Effector memory CD4-positive, alpha-beta T cell (primary cell): Measurements from ENCODE around the gene RPL35A.
"Not testable (repeated sequence)": the region's sequence is repeated elsewhere in the genome, so short reads cannot be mapped to it uniquely, and the experiment has no call there.

ENCODE experiments used
- DNase-seq, 3 donors: peaks; one replicate each; pipeline ENCODE4 v3.0.0-alpha.2; 2020
- H3K27ac ChIP-seq: 2 replicates; pipeline ENCODE4 v1.7.0; 2013; ENCODE audit warnings: mild to moderate bottlenecking, low read length, moderate library complexity; ENCODE audit not compliant: insufficient read depth, poor library complexity, severe bottlenecking
- H3K27me3 ChIP-seq: replicated peaks from 2 replicates; pipeline ENCODE4 v1.7.0; 2013; ENCODE audit warnings: mild to moderate bottlenecking, low read length; ENCODE audit not compliant: insufficient read depth, control insufficient read depth, poor library complexity, severe bottlenecking
- H3K36me3 ChIP-seq: 2 replicates; pipeline ENCODE4 v1.7.0; 2013; ENCODE audit warnings: mild to moderate bottlenecking, low read length, moderate library complexity; ENCODE audit not compliant: control insufficient read depth, insufficient read depth
- H3K4me1 ChIP-seq: 2 replicates; pipeline ENCODE4 v1.7.0; 2013; ENCODE audit warnings: low read length, mild to moderate bottlenecking; ENCODE audit not compliant: control insufficient read depth, insufficient read depth, poor library complexity, severe bottlenecking
- H3K4me3 ChIP-seq: 2 replicates; pipeline ENCODE4 v1.7.0; 2013; ENCODE audit warnings: low read length, low read depth, mild to moderate bottlenecking; ENCODE audit not compliant: insufficient read depth, poor library complexity, severe bottlenecking
- H3K9me3 ChIP-seq: 2 replicates; pipeline ENCODE4 v1.7.0; 2013; ENCODE audit warnings: mild to moderate bottlenecking, low read length, moderate library complexity; ENCODE audit not compliant: control insufficient read depth
- total RNA-seq, 3 donors: gene quantifications; one replicate each; lab custom pipeline; 2026; lab: John Stamatoyannopoulos, UW

The RPL35A gene
- 571 to 831 (median 668) reads per million in 3 donors for total RNA-seq

DNA sequence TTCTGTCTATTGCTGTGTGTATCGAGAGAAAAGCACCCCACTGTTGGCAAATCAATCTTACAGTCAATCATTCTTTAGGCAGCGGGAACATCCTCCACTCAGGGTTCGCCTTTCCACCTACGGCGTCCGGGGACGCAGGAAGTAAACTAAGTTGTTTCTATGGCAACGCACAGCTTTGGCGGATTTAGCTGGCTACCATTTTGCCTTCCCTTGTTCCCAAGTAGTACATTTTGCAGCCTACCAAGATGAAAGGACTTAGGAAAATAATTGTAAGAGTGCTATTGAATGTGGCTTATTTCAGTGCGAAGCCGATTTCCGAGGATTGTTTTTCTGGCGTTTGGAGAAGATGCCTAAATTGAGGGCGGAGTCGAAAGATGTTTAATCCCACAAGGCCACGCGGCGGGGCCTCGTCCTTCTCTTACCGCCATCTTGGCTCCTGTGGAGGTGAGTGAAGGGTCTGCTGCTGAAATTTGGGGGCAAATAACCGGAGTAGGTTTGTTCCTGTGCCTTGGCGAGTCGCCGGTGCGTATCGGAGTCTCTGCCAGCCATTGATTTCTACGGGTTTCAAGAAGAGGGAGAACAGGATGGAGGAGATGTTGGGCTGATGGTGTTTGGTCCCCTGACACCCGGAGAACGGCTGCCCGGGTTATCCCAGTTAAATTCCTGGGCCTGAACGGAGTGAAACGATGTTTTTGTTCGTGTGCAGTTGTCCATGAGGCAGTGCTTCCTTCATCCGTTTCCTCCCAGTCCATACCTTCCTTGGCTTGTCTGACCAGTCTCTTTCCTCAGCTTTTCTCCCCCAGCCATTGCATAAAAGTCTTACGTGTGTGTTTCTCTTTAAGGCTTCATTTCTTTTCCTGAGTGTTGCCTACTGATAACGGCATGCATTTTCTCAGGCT lies at the start of gene RPL35A:
TSS of gene RPL35A (plus strand) at position 413 of the 899 bp plus-strand sequence. CDS start 778 bp downstream, outside the sequence.
- Histone ChIP-seq H3K4me3 (peak within 1 kb of the TSS; percentile 70), H3K4me1 (peaks cover 12% of the 10 kb centered on the region), H3K36me3 (peaks cover 29% of the 10 kb centered on the region), H3K27ac (peak within 1 kb of the TSS; percentile 93), H3K27me3 (no peaks in the 10 kb centered on the region), H3K9me3 (no peaks in the 10 kb centered on the region)
- peak; percentile 72 to 77 (median 73) for DNase-seq

DNA sequence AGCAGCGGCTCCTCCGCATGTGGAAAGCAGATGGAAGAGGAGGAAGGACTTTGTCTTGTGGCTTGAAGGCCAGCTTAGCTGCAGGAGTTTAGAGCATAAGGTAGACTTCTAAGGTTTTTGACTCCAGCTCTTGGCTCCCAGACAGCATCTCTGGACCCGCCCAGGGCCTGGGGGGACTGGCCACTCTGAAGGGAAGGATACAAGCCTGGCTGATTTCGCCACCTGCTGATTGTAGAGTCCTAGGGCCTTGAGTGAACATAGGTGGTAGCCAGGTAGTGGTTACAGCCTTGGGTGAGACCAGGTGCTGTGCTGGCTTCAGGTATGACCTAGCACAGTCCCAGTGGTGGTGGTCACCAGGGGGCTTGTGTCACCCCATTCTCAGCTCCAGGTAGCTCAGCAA lies 48.4 kb upstream of the RPL35A start:
- Histone ChIP-seq H3K36me3 (no peaks in the 10 kb centered on the region), H3K4me1 (no peaks in the 10 kb centered on the region), H3K4me3 (no peak overlapping the region), H3K27ac (no peak overlapping the region), H3K27me3 (no peaks in the 10 kb centered on the region), H3K9me3 (no peaks in the 10 kb centered on the region)
- no peak for DNase-seq

GRCh38 chr3:197906023-197906849 lies 43.8 kb upstream of the RPL35A start:
- Histone ChIP-seq H3K27me3 (no peaks in the 10 kb centered on the region), H3K9me3 (no peaks in the 10 kb centered on the region), H3K27ac (no peak overlapping the region), H3K4me3 (no peak overlapping the region), H3K4me1 (no peaks in the 10 kb centered on the region), H3K36me3 (no peaks in the 10 kb centered on the region)
- DNase-seq: peak; percentile 45 to 63 (median 46)

GRCh38 chr3:197906850-197907187 lies 43.2 kb upstream of the RPL35A start:
- Histone ChIP-seq H3K4me3 (no peak overlapping the region), H3K27me3 (no peaks in the 10 kb centered on the region), H3K36me3 (no peaks in the 10 kb centered on the region), H3K9me3 (no peaks in the 10 kb centered on the region), H3K27ac (no peak overlapping the region), H3K4me1 (no peaks in the 10 kb centered on the region)
- no peak for DNase-seq

- Histone ChIP-seq H3K9me3 (no peaks in the 10 kb centered on the region), H3K27me3 (no peaks in the 10 kb centered on the region), H3K4me1 (no peaks in the 10 kb centered on the region), H3K36me3 (no peaks in the 10 kb centered on the region), H3K27ac (no peak overlapping the region), H3K4me3 (no peak overlapping the region)
- DNase-seq: no peak
Observed at GRCh38 chr3:197907196-197907595, 42.8 kb upstream of the RPL35A start.

GRCh38 chr3:197908550-197908949 lies 41.4 kb upstream of the RPL35A start:
- DNase-seq, H3K27ac ChIP-seq: not testable (repeated sequence)

GRCh38 chr3:197908957-197909701 lies 40.9 kb upstream of the RPL35A start:
- DNase-seq: no peak
- H3K36me3 ChIP-seq: no peaks in the 10 kb centered on the region
- no peak overlapping the region for H3K27ac ChIP-seq
- H3K27me3 ChIP-seq: no peaks in the 10 kb centered on the region
- H3K4me1 ChIP-seq: no peaks in the 10 kb centered on the region
- H3K9me3 ChIP-seq: no peaks in the 10 kb centered on the region
- no peak overlapping the region for H3K4me3 ChIP-seq

More at GRCh38 chr3:197908550-197908949, 41.4 kb upstream of the RPL35A start:
- not testable (repeated sequence) for H3K4me1 ChIP-seq, H3K9me3 ChIP-seq, H3K4me3 ChIP-seq, H3K27me3 ChIP-seq, H3K36me3 ChIP-seq

GRCh38 chr3:197912741-197913476 lies 37.1 kb upstream of the RPL35A start:
- DNase-seq: peak in 1 of 3 donors; percentile 2
- H3K4me1 ChIP-seq: no peaks in the 10 kb centered on the region
- H3K4me3 ChIP-seq: no peak overlapping the region
- H3K36me3 ChIP-seq: no peaks in the 10 kb centered on the region
- no peaks in the 10 kb centered on the region for H3K9me3 ChIP-seq
- H3K27ac ChIP-seq: no peak overlapping the region
- no peaks in the 10 kb centered on the region for H3K27me3 ChIP-seq

- no peak for DNase-seq
- H3K4me3 ChIP-seq: no peak overlapping the region
- H3K27me3 ChIP-seq: no peaks in the 10 kb centered on the region
- H3K9me3 ChIP-seq: no peaks in the 10 kb centered on the region
- no peaks in the 10 kb centered on the region for H3K4me1 ChIP-seq
- H3K27ac ChIP-seq: no peak overlapping the region
- H3K36me3 ChIP-seq: no peaks in the 10 kb centered on the region
Observed at GRCh38 chr3:197913641-197914380, 36.2 kb upstream of the RPL35A start.
